ENCODE measurements around the gene UQCC2.

The UQCC2 gene

GRCh38 chr6:33739571-33739970 lies 28.1 kb upstream of the UQCC2 start:
- no peak overlapping the region for H3K4me3 ChIP-seq
- H3K27ac ChIP-seq = no peak overlapping the region
- H3K4me2 ChIP-seq = peak overlapping the region in 2 of 11 experiments; percentile 10 to 27; a peak in 2 of 22 replicates

GRCh38 chr6:33738879-33739278 lies 27.4 kb upstream of the UQCC2 start:
- Histone ChIP-seq H3K4me3 (no peak overlapping the region), H3K4me1 (peaks cover 0 to 14% (median 9%) of the 10 kb centered on the region in 10 experiments; a peak in 10 of 20 replicates), H3K9me3 (replicated peaks in 1 of 11) (no peaks in the 10 kb centered on the region), H3K9ac (0 out of 22 replicates have a peak overlapping the region, but pooled peaks of 1 of the 11 experiments have one; percentile 6), H3K27ac (no peak overlapping the region), H3K27me3 (no peaks in the 10 kb centered on the region), H4K20me1 (peaks cover 0 to 13% (median 0%) of the 10 kb centered on the region in 11 experiments; a peak in 1 of 22 replicates), H3K4me2 (no peak overlapping the region), H3K36me3 (no peaks in the 10 kb centered on the region)
- TF ChIP-seq Cebpa-rat (IDR thresholded peaks at IDR 0.05) = no peak

More at GRCh38 chr6:33739571-33739970, 28.1 kb upstream of the UQCC2 start:
- H3K9me3 ChIP-seq (replicated peaks in 1 of 11) = no peaks in the 10 kb centered on the region
- 0 out of 22 replicates have a peak overlapping the region, but pooled peaks of 1 of the 11 experiments have one; percentile 6 for H3K9ac ChIP-seq
- H4K20me1 ChIP-seq = peaks cover 0 to 16% (median 0%) of the 10 kb centered on the region in 11 experiments; a peak in 1 of 22 replicates
- no peak for TF ChIP-seq Cebpa-rat (IDR thresholded peaks at IDR 0.05)
- no peaks in the 10 kb centered on the region for H3K27me3 ChIP-seq
- H3K36me3 ChIP-seq = no peaks in the 10 kb centered on the region
- H3K4me1 ChIP-seq = peaks cover 0 to 12% (median 8%) of the 10 kb centered on the region in 10 experiments; a peak in 10 of 20 replicates

- no peaks in the 10 kb centered on the region for H3K9me3 ChIP-seq (replicated peaks in 1 of 11)
- H3K27me3 ChIP-seq = no peaks in the 10 kb centered on the region
- no peak for TF ChIP-seq Cebpa-rat (IDR thresholded peaks at IDR 0.05)
Observed at GRCh38 chr6:33738153-33738552, 26.7 kb upstream of the UQCC2 start.

GRCh38 chr6:33737267-33738026 lies 25.9 kb upstream of the UQCC2 start:
- Histone ChIP-seq H3K4me1 (peaks cover 0 to 19% (median 9%) of the 10 kb centered on the region in 10 experiments; a peak in 10 of 20 replicates), H3K36me3 (no peaks in the 10 kb centered on the region), H3K4me3 (no peak overlapping the region), H3K27ac (no peak overlapping the region), H3K9me3 (replicated peaks in 1 of 11) (no peaks in the 10 kb centered on the region), H3K4me2 (no peak overlapping the region), H4K20me1 (peaks cover 0 to 11% (median 0%) of the 10 kb centered on the region in 11 experiments; a peak in 1 of 22 replicates), H3K27me3 (no peaks in the 10 kb centered on the region), H3K9ac (no peak overlapping the region; a peak in 1 of 22 replicates)
- no peak for TF ChIP-seq Cebpa-rat (IDR thresholded peaks at IDR 0.05)

More at GRCh38 chr6:33738153-33738552, 26.7 kb upstream of the UQCC2 start:
- Histone ChIP-seq H3K9ac (no peak overlapping the region), H3K36me3 (no peaks in the 10 kb centered on the region), H4K20me1 (peaks cover 0 to 11% (median 0%) of the 10 kb centered on the region in 11 experiments; a peak in 1 of 22 replicates), H3K27ac (no peak overlapping the region), H3K4me1 (peaks cover 0 to 14% (median 9%) of the 10 kb centered on the region in 10 experiments; a peak in 10 of 20 replicates), H3K4me3 (no peak overlapping the region), H3K4me2 (no peak overlapping the region)

GRCh38 chr6:33735216-33735615 lies 23.7 kb upstream of the UQCC2 start:
- no peak for TF ChIP-seq Cebpa-rat (IDR thresholded peaks at IDR 0.05)
- no peaks in the 10 kb centered on the region for H3K9me3 ChIP-seq (replicated peaks in 1 of 11)
- no peaks in the 10 kb centered on the region for H3K27me3 ChIP-seq
- peaks cover 0 to 8% (median 0%) of the 10 kb centered on the region in 11 experiments; a peak in 1 of 22 replicates for H4K20me1 ChIP-seq
- no peak overlapping the region for H3K9ac ChIP-seq
- H3K36me3 ChIP-seq = no peaks in the 10 kb centered on the region
- no peak overlapping the region for H3K4me3 ChIP-seq
- no peak overlapping the region for H3K27ac ChIP-seq
- H3K4me2 ChIP-seq = peak overlapping the region in 7 of 11 experiments; percentile 1 to 40 (median 18); a peak in 7 of 22 replicates
- H3K4me1 ChIP-seq = peaks cover 0 to 24% (median 16%) of the 10 kb centered on the region in 10 experiments; a peak in 11 of 20 replicates

- Histone ChIP-seq H3K9me3 (replicated peaks in 1 of 11) (no peaks in the 10 kb centered on the region), H3K4me1 (peaks cover 0 to 40% (median 25%) of the 10 kb centered on the region in 10 experiments; a peak in 15 of 20 replicates), H3K9ac (no peak overlapping the region), H3K27ac (no peak overlapping the region), H3K4me2 (no peak overlapping the region), H3K27me3 (no peaks in the 10 kb centered on the region), H3K36me3 (no peaks in the 10 kb centered on the region), H3K4me3 (no peak overlapping the region), H4K20me1 (no peaks in the 10 kb centered on the region; a peak in 1 of 22 replicates)
- TF ChIP-seq Cebpa-rat (IDR thresholded peaks at IDR 0.05) = no peak
Observed at GRCh38 chr6:33733709-33734007, 22.2 kb upstream of the UQCC2 start.

GRCh38 chr6:33732817-33733708 lies 21.6 kb upstream of the UQCC2 start:
- Histone ChIP-seq H3K9ac (peak overlapping the region in 3 of 11 experiments; percentile 8 to 24 (median 16); a peak in 2 of 22 replicates), H3K4me1 (peaks cover 0 to 46% (median 31%) of the 10 kb centered on the region in 10 experiments; a peak in 16 of 20 replicates), H3K9me3 (replicated peaks in 1 of 11) (no peaks in the 10 kb centered on the region), H3K4me3 (no peak overlapping the region), H3K36me3 (no peaks in the 10 kb centered on the region), H3K4me2 (no peak overlapping the region), H3K27ac (no peak overlapping the region), H4K20me1 (no peaks in the 10 kb centered on the region; a peak in 1 of 22 replicates), H3K27me3 (no peaks in the 10 kb centered on the region)
- no peak for TF ChIP-seq Cebpa-rat (IDR thresholded peaks at IDR 0.05)

GRCh38 chr6:33732385-33732784 lies 20.9 kb upstream of the UQCC2 start:
- peak overlapping the region in 3 of 11 experiments; percentile 8 to 24 (median 16); a peak in 2 of 22 replicates for H3K9ac ChIP-seq
- peaks cover 2 to 52% (median 38%) of the 10 kb centered on the region in 10 experiments; a peak in 19 of 20 replicates for H3K4me1 ChIP-seq
- H3K4me3 ChIP-seq = no peak overlapping the region
- H4K20me1 ChIP-seq = no peaks in the 10 kb centered on the region; a peak in 1 of 22 replicates
- no peak overlapping the region for H3K27ac ChIP-seq
- no peaks in the 10 kb centered on the region for H3K36me3 ChIP-seq
- no peak overlapping the region for H3K4me2 ChIP-seq
- TF ChIP-seq Cebpa-rat (IDR thresholded peaks at IDR 0.05) = no peak
- no peaks in the 10 kb centered on the region for H3K9me3 ChIP-seq (replicated peaks in 1 of 11)
- no peaks in the 10 kb centered on the region for H3K27me3 ChIP-seq

Measured in BLaER1 treated with 17β-estradiol and CSF1 and Interleukin-3, amounts not matched to agents 10 nM and 100 nM (cell line).